HG03025 (cell line): Measurements from ENCODE around the gene TRIO.

ENCODE experiments used
- ATAC-seq: cut with Tn5 transposase; IDR thresholded peaks from one replicate; pipeline ENCODE4 v1.9.1; 2021; ENCODE audit warnings: mild to moderate bottlenecking, moderate library complexity; ENCODE audit not compliant: unreplicated experiment, low FRiP score

TRIO gene

GRCh38 chr5:14439087-14439871, 296.1 kb downstream of the TRIO start:
- no peak for ATAC-seq

- no peak for ATAC-seq
Measured at GRCh38 chr5:14440223-14440581, 297.1 kb downstream of the TRIO start.

- no peak for ATAC-seq
Measured at GRCh38 chr5:14440582-14441431, 297.7 kb downstream of the TRIO start.

- ATAC-seq, result no peak
Measured at GRCh38 chr5:14441641-14442040, 298.5 kb downstream of the TRIO start.

GRCh38 chr5:14442536-14442935, 299.4 kb downstream of the TRIO start:
- no peak for ATAC-seq

- no peak for ATAC-seq
Measured at GRCh38 chr5:14443671-14444093, 300.5 kb downstream of the TRIO start.

GRCh38 chr5:14444161-14444560, 301.0 kb downstream of the TRIO start:
- ATAC-seq, result no peak

GRCh38 chr5:14445013-14445412, 301.9 kb downstream of the TRIO start:
- ATAC-seq, result no peak

GRCh38 chr5:14445576-14446290, 302.6 kb downstream of the TRIO start:
- ATAC-seq, result no peak

GRCh38 chr5:14447958-14448911, 305.1 kb downstream of the TRIO start:
- ATAC-seq, result peak; percentile 84

GRCh38 chr5:14449052-14449661, 306.0 kb downstream of the TRIO start:
- no peak for ATAC-seq

- ATAC-seq, result no peak
Measured at GRCh38 chr5:14450018-14450524, 306.9 kb downstream of the TRIO start.

- ATAC-seq, result no peak
Measured at GRCh38 chr5:14450742-14451141, 307.6 kb downstream of the TRIO start.

- no peak for ATAC-seq
Measured at GRCh38 chr5:14451871-14452270, 308.7 kb downstream of the TRIO start.

GRCh38 chr5:14452685-14453454, 309.7 kb downstream of the TRIO start:
- no peak for ATAC-seq

GRCh38 chr5:14453481-14453880, 310.3 kb downstream of the TRIO start:
- no peak for ATAC-seq

- ATAC-seq, result no peak
Measured at GRCh38 chr5:14455814-14456321, 312.7 kb downstream of the TRIO start.

GRCh38 chr5:14457476-14457875, 314.3 kb downstream of the TRIO start:
- no peak for ATAC-seq
